ENCODE data around the gene ADAMTSL4.

DNA sequence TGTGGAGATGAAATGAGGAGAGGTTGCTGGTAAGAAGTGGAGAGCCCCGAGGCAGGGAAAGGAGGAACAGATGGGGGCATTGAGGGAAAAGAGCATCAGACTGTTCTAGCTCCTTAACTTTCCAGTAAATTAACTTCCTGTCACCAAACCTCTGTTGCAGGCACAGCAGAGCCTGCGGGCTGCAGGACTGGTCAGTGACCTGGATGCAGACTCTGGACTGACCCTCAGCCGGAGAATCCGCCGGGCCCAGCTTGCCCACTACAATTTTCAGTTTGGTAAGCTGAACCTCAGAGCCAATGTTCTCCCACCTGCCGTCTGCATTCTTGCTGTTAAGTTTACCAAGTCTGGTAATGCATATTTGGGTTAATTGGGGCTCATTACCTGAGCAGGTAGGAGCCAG is 43.8 kb upstream of the ADAMTSL4 start:
- TF ChIP-seq, protein P1, sequence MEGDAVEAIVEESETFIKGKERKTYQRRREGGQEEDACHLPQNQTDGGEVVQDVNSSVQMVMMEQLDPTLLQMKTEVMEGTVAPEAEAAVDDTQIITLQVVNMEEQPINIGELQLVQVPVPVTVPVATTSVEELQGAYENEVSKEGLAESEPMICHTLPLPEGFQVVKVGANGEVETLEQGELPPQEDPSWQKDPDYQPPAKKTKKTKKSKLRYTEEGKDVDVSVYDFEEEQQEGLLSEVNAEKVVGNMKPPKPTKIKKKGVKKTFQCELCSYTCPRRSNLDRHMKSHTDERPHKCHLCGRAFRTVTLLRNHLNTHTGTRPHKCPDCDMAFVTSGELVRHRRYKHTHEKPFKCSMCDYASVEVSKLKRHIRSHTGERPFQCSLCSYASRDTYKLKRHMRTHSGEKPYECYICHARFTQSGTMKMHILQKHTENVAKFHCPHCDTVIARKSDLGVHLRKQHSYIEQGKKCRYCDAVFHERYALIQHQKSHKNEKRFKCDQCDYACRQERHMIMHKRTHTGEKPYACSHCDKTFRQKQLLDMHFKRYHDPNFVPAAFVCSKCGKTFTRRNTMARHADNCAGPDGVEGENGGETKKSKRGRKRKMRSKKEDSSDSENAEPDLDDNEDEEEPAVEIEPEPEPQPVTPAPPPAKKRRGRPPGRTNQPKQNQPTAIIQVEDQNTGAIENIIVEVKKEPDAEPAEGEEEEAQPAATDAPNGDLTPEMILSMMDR (IDR thresholded peaks at IDR 0.05; ENCODE audit: insufficient read depth, low read length, poor library complexity, severe bottlenecking): no peak
- no peak for TF ChIP-seq EZH2phosphoT487 (conservative IDR thresholded peaks at IDR 0.05; ENCODE audit: low read length)
